ENCODE data around the gene NHS.

NHS gene

DNA sequence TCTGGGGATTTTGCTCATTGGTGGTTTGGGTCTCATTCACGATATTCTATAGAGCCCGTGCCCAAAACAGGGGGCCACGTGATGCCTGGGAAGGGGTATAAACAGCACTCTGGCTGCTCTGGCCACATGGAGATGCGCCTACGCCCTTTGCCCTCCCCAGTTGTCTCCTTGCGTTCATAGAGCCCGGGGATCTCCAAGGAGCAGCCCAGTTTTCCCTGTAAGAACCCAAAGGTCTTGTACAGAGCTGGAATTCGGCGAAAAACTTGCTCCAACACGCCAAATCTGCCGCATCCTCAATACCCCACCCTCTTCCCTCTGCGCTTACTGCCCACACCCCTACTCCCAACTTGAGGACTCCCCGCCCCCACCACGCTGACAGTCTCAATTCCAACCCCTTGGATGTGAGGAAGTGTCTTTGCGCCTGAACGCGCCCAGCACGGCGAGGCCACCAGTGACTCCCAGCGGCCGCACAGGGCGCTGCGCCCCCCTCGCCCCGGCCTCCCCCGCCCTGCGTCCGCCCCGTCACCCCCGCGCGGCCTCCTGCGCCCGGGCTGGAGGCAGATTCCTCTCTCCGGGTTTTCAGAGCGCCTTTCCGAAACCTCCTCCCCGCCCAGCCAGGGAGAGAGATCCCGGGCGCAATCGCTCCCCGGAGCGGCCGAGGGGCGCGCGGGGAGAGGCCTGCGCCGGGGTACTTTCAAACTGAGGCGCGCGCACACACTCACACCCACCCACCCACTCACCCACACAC lies at the start of gene NHS:
NHS (plus strand) TSS at position 582 of the 748 bp plus-strand sequence. CDS start 558 bp downstream, outside the sequence.
- Mint-ChIP-seq H3K4me1 (peaks cover 7% of the 10 kb centered on the region), H3K4me3 (no peak within 1 kb of the TSS), H3K9me3 (no peaks in the 10 kb centered on the region), H3K27me3 (peaks cover 54% of the 10 kb centered on the region), H3K27ac (no peak within 1 kb of the TSS), H3K36me3 (no peaks in the 10 kb centered on the region)
- no peak for DNase-seq
- CTCF ChIA-PET = no interaction called here

DNA sequence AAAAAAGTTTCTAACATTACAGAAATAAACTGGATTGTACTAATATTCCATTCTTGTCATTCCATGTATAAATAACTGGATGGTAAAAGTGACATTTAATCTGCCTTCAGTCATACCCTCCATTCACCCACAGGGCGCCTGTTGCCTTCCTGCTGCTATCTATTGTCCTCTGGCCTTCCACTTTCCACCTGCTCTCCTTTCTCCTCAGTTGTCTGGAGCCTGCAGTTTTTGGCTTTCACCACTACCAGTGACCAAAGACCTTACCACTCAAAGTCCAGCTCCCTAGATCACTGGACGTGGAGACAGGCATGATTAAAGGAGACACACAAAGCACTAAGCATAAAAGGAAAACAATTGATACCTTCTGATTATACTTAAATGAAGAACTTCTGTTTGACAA lies 46.2 kb upstream of the NHS start:
- CTCF ChIA-PET = no interaction called here
- Mint-ChIP-seq H3K4me3 (no peak overlapping the region), H3K36me3 (no peaks in the 10 kb centered on the region), H3K27ac (no peak overlapping the region), H3K9me3 (no peaks in the 10 kb centered on the region), H3K4me1 (no peaks in the 10 kb centered on the region), H3K27me3 (no peaks in the 10 kb centered on the region)
- no peak for DNase-seq

DNA sequence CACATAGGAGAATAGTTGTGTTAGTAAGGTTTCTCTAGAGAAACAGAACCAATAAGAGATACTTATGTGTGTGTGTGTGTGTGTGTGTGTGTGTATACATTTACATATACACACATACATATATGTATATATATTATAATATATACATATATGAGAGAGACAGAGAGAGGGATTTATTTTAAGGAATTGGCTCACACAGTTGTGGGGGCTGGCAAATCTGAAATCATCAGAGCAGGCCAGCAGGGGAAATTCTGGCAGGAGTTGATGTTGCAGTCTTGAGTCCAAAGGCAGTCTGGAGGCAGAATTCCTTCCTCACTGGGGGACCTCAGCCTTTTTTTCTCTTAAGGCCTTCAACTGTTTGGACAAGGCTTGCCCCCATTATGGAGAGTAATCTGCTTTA lies 38.6 kb upstream of the NHS start:
- Mint-ChIP-seq H3K27me3 (no peaks in the 10 kb centered on the region), H3K9me3 (no peaks in the 10 kb centered on the region)

DNA sequence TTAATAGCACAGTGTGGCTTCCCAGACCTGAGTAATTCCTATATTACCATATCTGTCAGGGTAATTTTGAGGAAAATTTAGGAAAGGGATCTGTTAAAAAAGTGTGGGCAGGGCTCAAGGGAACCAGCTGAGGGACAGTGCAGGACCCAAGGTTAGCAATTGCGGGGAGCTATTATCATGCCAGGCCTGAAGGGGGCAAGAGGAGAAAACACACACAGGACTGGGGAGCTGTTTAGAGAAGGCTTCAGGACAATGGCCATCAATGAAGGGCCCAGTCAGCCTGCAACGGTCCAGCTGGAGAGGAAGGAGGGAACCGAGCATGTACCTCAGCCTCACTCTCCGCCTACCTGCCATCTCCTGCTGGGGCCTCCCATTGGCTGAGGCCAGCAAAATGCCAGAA lies 19.0 kb upstream of the NHS start:
- H3K27ac Mint-ChIP-seq = no peak overlapping the region

More for the DNA sequence above, 38.6 kb upstream of the NHS start:
- CTCF ChIA-PET = no interaction called here
- Mint-ChIP-seq H3K4me1 (no peaks in the 10 kb centered on the region), H3K36me3 (no peaks in the 10 kb centered on the region), H3K4me3 (no peak overlapping the region), H3K27ac (no peak overlapping the region)
- no peak for DNase-seq

DNA sequence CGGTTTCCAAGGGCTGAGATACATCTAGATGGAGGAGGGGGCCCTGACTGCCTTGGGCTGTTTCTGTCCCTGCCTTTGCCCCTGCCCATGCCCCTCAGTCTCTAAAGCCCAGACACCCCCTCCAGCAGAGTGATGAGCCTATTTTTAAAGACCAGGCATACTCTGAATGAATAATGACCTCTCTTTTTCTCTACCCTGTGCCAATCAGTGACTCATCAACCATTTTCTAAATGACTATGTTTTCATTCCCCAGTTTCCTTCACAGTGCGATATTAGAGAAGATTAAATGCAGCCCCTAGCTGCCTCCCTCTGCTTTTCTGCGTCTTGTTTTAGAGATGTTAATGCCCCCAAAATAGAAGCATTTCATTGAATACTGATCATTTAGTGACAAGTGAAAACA lies 15.5 kb upstream of the NHS start:
- H3K27ac Mint-ChIP-seq = no peak overlapping the region
- DNase-seq = no peak
- no peaks in the 10 kb centered on the region for H3K27me3 Mint-ChIP-seq
- no peak overlapping the region for H3K4me3 Mint-ChIP-seq
- H3K36me3 Mint-ChIP-seq = no peaks in the 10 kb centered on the region
- H3K4me1 Mint-ChIP-seq = no peaks in the 10 kb centered on the region
- no peaks in the 10 kb centered on the region for H3K9me3 Mint-ChIP-seq
- CTCF ChIA-PET = no interaction called here

More for the DNA sequence above, 19.0 kb upstream of the NHS start:
- H3K27me3 Mint-ChIP-seq = no peaks in the 10 kb centered on the region
- no peaks in the 10 kb centered on the region for H3K4me1 Mint-ChIP-seq
- no peak for DNase-seq
- CTCF ChIA-PET = no interaction called here
- no peaks in the 10 kb centered on the region for H3K9me3 Mint-ChIP-seq
- H3K4me3 Mint-ChIP-seq = no peak overlapping the region
- no peaks in the 10 kb centered on the region for H3K36me3 Mint-ChIP-seq

DNA sequence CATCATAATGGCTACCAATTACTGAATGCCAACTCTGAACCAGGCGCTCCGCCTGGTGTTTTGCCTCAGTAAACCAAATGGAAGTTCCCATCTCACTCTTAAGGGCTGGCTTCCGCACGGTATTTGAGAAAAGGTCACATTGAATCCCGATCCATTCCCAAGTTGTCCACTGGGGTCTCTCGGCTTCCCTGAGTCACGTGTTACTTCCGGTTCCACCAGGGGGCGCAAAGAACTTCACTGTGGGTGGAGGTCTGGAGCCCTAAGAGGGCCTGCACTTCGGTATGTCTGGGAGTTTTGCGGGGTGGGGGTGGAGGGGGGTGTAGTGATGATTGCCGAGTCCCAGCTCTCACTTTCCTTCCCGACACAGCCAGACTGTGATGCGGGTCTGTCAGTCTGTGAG lies 13.4 kb upstream of the NHS start:
- no peak overlapping the region for H3K4me3 Mint-ChIP-seq
- H3K27me3 Mint-ChIP-seq = no peaks in the 10 kb centered on the region
- no peaks in the 10 kb centered on the region for H3K9me3 Mint-ChIP-seq
- CTCF ChIA-PET = no interaction called here
- no peaks in the 10 kb centered on the region for H3K36me3 Mint-ChIP-seq
- no peak for DNase-seq
- H3K4me1 Mint-ChIP-seq = no peaks in the 10 kb centered on the region
- H3K27ac Mint-ChIP-seq = no peak overlapping the region

DNA sequence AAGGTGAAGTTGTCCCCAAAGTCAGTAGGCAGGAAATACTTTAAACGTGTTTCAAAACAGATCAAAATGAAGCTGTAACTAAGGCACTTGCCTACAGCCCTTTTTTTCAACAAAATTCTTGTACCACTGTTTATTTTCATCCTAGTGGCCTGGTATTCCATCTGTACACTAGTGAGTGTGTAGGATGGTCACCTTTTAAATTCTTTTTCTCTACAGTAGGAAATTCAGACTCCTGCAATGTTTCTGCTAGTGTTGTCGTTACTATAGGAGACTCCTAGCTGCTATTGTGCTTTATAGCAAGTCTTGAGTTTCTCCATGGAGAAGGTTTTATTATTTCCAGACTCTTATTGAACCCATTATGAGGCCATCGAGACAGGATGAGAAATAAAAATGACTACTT lies 7.0 kb upstream of the NHS start:
- DNase-seq = no peak
- Mint-ChIP-seq H3K36me3 (no peaks in the 10 kb centered on the region), H3K4me1 (no peaks in the 10 kb centered on the region), H3K4me3 (no peak overlapping the region), H3K27ac (no peak overlapping the region), H3K9me3 (no peaks in the 10 kb centered on the region), H3K27me3 (peaks cover 3% of the 10 kb centered on the region)
- CTCF ChIA-PET = no interaction called here

DNA sequence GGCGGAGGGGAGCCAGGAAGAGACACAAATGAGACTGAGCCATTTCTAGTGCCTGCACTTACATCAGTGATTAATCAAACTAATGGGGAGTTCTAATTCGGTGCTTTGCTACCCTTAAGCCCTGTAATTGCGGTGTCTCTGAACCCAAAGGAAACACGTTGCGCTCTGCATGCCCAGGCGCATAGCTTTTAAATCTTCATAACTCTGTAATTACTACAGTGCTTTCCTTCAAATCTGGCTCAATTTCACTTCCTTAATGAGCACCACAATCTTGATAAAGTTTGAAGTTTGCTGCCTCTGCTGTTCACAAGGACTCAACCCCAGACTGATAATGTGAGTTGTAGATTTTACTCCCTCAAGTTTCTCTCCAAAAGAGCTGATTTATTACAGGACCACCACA lies 5.7 kb upstream of the NHS start:
- Mint-ChIP-seq H3K9me3 (no peaks in the 10 kb centered on the region), H3K4me1 (no peaks in the 10 kb centered on the region), H3K27ac (no peak overlapping the region), H3K4me3 (no peak overlapping the region), H3K27me3 (peaks cover 13% of the 10 kb centered on the region), H3K36me3 (no peaks in the 10 kb centered on the region)
- CTCF ChIA-PET = no interaction called here
- no peak for DNase-seq

DNA sequence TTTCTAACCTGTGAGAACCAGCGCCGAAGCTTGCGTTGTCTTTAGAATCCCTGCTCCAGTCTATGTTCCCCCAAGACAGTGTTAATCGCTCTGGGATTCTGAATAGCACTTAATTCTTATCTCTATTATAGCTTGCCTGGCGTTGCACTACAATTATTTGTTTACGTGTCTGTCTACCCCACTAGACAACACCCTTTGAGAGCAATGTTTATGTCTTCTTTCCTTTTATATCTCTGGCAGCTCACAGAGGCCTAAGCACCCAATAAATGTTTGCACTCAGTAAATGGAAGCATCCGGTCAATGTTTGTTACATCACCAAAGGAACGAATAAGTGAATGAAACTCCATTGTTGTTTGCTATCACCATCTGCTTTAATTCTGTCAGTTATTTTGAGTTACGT lies 4.8 kb upstream of the NHS start:
- Mint-ChIP-seq H3K27me3 (peaks cover 22% of the 10 kb centered on the region), H3K4me1 (no peaks in the 10 kb centered on the region), H3K4me3 (no peak overlapping the region), H3K9me3 (no peaks in the 10 kb centered on the region), H3K27ac (no peak overlapping the region), H3K36me3 (no peaks in the 10 kb centered on the region)
- CTCF ChIA-PET = no interaction called here
- DNase-seq = no peak

DNA sequence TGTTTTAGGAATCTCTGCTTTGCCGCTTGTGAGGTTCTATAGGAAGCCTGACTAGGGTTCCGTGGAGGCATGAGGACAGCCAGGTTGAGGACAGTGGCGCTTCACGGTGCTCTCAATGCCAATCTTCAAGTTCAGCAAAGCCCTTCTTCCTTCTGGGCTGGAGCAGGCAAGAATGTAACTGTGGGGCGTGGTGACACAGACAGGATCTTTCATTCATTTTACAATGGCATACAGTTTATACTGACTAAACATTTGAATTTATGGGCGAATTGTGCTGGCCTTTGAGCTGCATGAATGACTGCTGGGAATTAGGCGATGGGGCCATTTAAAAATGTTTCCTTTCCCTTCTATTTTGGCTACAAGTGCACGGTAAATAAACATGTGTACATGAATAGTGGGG lies 2.9 kb upstream of the NHS start:
- no peaks in the 10 kb centered on the region for H3K36me3 Mint-ChIP-seq
- DNase-seq = no peak
- H3K27me3 Mint-ChIP-seq = peaks cover 38% of the 10 kb centered on the region
- no peaks in the 10 kb centered on the region for H3K4me1 Mint-ChIP-seq
- H3K27ac Mint-ChIP-seq = no peak overlapping the region
- H3K4me3 Mint-ChIP-seq = no peak overlapping the region
- H3K9me3 Mint-ChIP-seq = no peaks in the 10 kb centered on the region
- CTCF ChIA-PET = no interaction called here

DNA sequence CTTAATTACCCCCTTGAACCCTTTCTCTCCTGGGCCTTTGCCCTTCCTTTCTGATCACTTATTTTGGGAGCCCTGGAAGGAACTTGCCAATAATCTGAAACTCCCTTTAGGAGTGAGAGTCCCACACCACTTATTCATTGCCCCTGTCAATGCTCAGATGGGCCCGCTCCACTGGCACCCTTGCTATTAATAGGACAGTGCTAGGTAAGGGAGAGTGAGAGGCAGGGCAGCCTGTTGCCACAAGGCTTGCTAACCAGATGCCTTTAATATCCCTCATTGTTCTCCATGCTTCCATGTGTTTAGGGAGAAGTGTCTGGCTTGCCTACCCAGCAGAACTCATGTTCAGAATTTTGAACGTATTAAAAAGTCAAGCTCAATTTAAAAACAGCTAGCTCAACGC lies 1.7 kb upstream of the NHS start:
- H3K27ac Mint-ChIP-seq = no peak overlapping the region
- DNase-seq = no peak
- H3K9me3 Mint-ChIP-seq = no peaks in the 10 kb centered on the region
- CTCF ChIA-PET = no interaction called here
- H3K27me3 Mint-ChIP-seq = peaks cover 45% of the 10 kb centered on the region
- no peak overlapping the region for H3K4me3 Mint-ChIP-seq
- H3K36me3 Mint-ChIP-seq = no peaks in the 10 kb centered on the region
- H3K4me1 Mint-ChIP-seq = peaks cover 7% of the 10 kb centered on the region

DNA sequence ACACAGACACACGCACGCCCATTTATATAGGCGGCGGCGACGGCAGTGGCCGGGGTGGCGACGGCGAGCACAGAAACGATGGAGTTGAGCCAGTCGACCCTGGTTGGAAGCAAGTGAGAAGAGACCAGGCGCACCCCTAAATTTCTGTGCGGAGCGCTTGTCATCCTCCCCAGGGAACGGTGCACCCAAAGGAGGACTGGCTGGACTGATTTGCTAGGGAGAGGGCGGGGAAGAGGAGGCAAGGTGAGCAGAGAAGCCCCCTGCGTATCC lies 302 bp downstream of the NHS start:
- H3K36me3 Mint-ChIP-seq = no peaks in the 10 kb centered on the region
- DNase-seq = no peak
- no peak overlapping the region for H3K27ac Mint-ChIP-seq
- peaks cover 58% of the 10 kb centered on the region for H3K27me3 Mint-ChIP-seq
- CTCF ChIA-PET = no interaction called here
- H3K9me3 Mint-ChIP-seq = no peaks in the 10 kb centered on the region
- peaks cover 7% of the 10 kb centered on the region for H3K4me1 Mint-ChIP-seq
- no peak overlapping the region for H3K4me3 Mint-ChIP-seq

DNA sequence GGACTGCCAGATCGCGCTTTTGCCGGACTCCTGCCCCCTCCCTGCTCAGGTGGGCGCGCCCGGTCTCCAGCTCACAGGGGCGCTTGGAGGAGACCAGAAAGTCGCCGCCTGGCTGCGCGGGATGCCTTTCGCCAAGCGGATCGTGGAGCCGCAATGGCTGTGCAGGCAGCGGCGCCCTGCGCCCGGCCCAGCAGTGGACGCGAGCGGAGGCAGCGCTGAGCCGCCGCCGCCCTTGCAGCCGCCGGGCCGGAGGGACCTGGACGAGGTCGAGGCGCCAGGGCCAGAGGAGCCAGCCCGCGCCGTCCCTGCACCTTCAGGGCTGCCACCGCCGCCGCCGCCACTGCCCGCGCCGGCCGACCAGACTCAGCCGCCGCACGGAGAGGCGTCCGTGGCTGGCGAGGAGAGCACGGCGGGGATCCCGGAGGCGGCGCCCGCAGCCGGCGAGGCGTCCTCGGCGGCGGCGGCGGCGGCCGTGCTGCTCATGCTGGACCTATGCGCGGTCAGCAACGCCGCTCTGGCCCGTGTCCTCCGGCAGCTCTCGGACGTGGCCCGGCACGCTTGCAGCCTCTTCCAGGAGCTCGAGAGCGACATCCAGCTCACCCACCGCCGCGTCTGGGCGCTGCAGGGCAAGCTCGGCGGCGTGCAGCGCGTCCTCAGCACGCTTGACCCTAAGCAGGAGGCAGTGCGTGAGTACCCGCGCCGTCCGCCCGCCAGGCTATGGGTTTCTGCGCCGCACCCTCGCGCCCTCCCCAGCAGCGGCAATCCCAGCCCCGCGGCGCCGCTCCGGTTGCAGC lies 834 bp downstream of the NHS start:
- DNase-seq = no peak
- CTCF ChIA-PET = no interaction called here
- Mint-ChIP-seq H3K27ac (no peak overlapping the region), H3K9me3 (no peaks in the 10 kb centered on the region), H3K4me3 (no peak overlapping the region), H3K4me1 (peaks cover 7% of the 10 kb centered on the region), H3K36me3 (no peaks in the 10 kb centered on the region), H3K27me3 (peaks cover 63% of the 10 kb centered on the region)

DNA sequence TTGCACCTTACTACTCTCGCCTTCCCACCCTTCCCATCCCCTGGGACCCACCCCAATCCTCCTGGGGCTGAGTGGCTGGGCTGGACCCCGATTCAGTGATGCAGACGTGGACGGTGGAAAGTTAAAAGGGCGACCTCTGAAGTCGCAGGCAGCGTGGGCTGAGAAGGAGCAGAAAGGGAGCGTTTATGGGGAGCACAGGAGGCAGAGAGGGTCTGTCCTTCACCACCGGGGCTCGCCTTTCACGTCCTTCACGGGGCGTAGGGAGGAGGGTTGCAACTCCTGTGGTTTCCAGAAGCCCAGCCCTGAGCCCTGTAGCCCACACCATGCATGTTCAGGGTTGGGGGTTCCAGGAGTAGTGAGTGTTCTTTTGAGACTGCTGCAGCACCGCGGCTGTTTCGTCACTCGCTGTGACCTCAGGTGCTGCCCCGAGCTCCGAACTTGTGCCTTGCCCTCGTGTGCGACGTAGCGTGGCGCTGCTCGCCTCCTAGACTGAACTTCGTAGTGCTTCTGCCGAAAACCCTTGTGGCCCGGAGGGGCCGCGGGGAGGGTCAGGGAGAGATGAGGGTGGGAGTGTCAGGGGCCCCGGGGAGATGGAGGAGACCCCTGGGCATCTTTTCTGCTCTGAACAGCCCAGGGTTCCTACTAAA lies 1.6 kb downstream of the NHS start:
- H3K4me1 Mint-ChIP-seq = peaks cover 7% of the 10 kb centered on the region
- no peak overlapping the region for H3K27ac Mint-ChIP-seq
- CTCF ChIA-PET = no interaction called here
- H3K4me3 Mint-ChIP-seq = no peak overlapping the region
- no peaks in the 10 kb centered on the region for H3K36me3 Mint-ChIP-seq
- peaks cover 63% of the 10 kb centered on the region for H3K27me3 Mint-ChIP-seq
- DNase-seq = no peak
- no peaks in the 10 kb centered on the region for H3K9me3 Mint-ChIP-seq

DNA sequence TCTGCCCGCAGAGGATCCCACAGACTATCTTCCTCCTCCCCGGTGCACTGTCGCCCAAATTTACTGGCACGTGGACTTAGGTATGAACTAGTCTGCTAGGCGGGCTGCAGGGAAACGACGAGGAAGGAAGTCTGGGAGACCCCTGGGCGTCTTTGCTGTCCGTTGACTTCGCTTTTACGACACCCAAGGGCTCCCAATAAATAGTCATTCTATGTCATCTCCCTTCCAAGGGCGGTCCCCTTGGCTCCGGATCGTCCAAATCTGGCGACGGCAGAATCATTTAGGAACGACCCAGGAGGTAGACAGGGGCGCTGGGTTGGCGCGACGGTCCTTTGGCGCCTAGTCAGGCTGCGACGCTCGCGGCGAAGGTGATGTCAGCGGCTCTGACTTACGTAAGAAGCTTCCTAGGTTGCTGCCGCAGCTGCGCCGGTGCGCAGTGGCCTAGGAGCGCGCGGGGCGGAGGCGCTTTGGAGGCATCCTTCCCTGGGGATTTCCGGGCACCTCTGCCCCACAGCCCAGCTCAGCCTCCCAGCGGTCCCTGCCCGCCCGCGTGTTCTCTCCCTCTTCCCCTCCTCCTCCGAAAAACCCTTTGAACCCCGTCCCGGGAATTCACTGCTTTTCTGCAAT lies 2.2 kb downstream of the NHS start:
- H3K4me3 Mint-ChIP-seq = no peak overlapping the region
- no peak for DNase-seq
- CTCF ChIA-PET = no interaction called here
- no peaks in the 10 kb centered on the region for H3K36me3 Mint-ChIP-seq
- H3K9me3 Mint-ChIP-seq = peaks cover 4% of the 10 kb centered on the region
- no peak overlapping the region for H3K27ac Mint-ChIP-seq
- H3K4me1 Mint-ChIP-seq = peaks cover 7% of the 10 kb centered on the region
- peaks cover 63% of the 10 kb centered on the region for H3K27me3 Mint-ChIP-seq

Measured in activated naive CD4-positive, alpha-beta T cell treated with anti-CD3 and anti-CD28 coated beads, Interleukin-2, amount 10 ng/mL, durations not matched to agents 7 days and 5 days (primary cell).